DOHH2 (cell line): ENCODE data around the gene SLC5A12.
A peak's percentile ranks its signal among the peaks of the same experiment; 100 is the strongest.

Experiments
- H3F3A ChIP-seq: fragments of 200-600 bp; sonication (generic), shearing (Covaris generic); 2 replicates; pipeline ENCODE4 v1.6.0; 2016; ENCODE audit warnings: antibody characterized with exemption, mild to moderate bottlenecking; ENCODE audit not compliant: control insufficient read depth, insufficient read depth
- H3K27ac ChIP-seq: fragments of 200-600 bp; sonication (generic); 2 replicates; pipeline ENCODE4 v1.5.1; 2014; ENCODE audit warnings: low read depth, mild to moderate bottlenecking, low read length, moderate library complexity
- H3K27me3 ChIP-seq: fragments of 200-600 bp; sonication (generic); 2 replicates; pipeline ENCODE4 v1.6.1; 2014; ENCODE audit warnings: mild to moderate bottlenecking, low read length, mixed read lengths; ENCODE audit not compliant: control insufficient read depth
- H3K36me3 ChIP-seq: fragments of 200-600 bp; sonication (generic); 2 replicates; pipeline ENCODE4 v1.6.1; 2014; ENCODE audit warnings: mild to moderate bottlenecking, low read length, moderate library complexity, mixed read lengths; ENCODE audit not compliant: control insufficient read depth
- H3K4me1 ChIP-seq: fragments of 200-600 bp; sonication (generic); 2 replicates; pipeline ENCODE4 v1.6.1; 2014; ENCODE audit warnings: mild to moderate bottlenecking, low read length, mixed read lengths; ENCODE audit not compliant: control insufficient read depth
- H3K4me2 ChIP-seq: fragments of 200-600 bp; sonication (generic); 2 replicates; pipeline ENCODE4 v1.6.0; 2014; ENCODE audit warnings: mild to moderate bottlenecking, low read length, moderate library complexity
- H3K4me3 ChIP-seq: fragments of 200-600 bp; sonication (generic); 2 replicates; pipeline ENCODE4 v1.5.1; 2014; ENCODE audit warnings: mild to moderate bottlenecking, low read length, mixed read lengths
- H3K79me2 ChIP-seq: fragments of 200-600 bp; sonication (generic); 2 replicates; pipeline ENCODE4 v1.6.1; 2014; ENCODE audit warnings: mild to moderate bottlenecking, low read length, mixed read lengths; ENCODE audit not compliant: control insufficient read depth
- H3K9me2 ChIP-seq: fragments of 200-600 bp; sonication (generic); replicated peaks from 2 replicates; pipeline ENCODE4 v1.6.1; 2014; ENCODE audit warnings: mild to moderate bottlenecking, low read length, mixed read lengths; ENCODE audit not compliant: control insufficient read depth
- H3K9me3 ChIP-seq: fragments of 200-600 bp; sonication (generic); 2 replicates; pipeline ENCODE4 v1.6.1; 2014; ENCODE audit warnings: antibody characterized with exemption, low read length, mixed read lengths; ENCODE audit not compliant: control insufficient read depth, insufficient read depth
- H4K20me1 ChIP-seq: fragments of 200-600 bp; sonication (generic); 2 replicates; pipeline ENCODE4 v1.6.0; 2014; ENCODE audit warnings: low read depth, mild to moderate bottlenecking, antibody characterized with exemption, low read length, moderate library complexity; ENCODE audit not compliant: control insufficient read depth, insufficient read depth
- CTCF ChIP-seq: fragments of 200-600 bp; sonication (generic); IDR thresholded peaks from one replicate; pipeline ENCODE4 v1.5.1; 2014; ENCODE audit warnings: antibody characterized with exemption, mild to moderate bottlenecking, low read depth, low read length; ENCODE audit not compliant: poor library complexity, severe bottlenecking
- EZH2phosphoT487 ChIP-seq: fragments of 200-600 bp; sonication (generic); IDR thresholded peaks from 2 replicates; pipeline ENCODE4 v1.6.1; 2017; ENCODE audit warnings: borderline replicate concordance, mild to moderate bottlenecking, antibody characterized with exemption, low read length, moderate library complexity, mixed read lengths

Gene SLC5A12

GRCh38 chr11:26753723-26754504 lies 32.1 kb upstream of the SLC5A12 start:
- TF ChIP-seq CTCF (peak; percentile 63), EZH2phosphoT487 (no peak)
- Histone ChIP-seq H3F3A (no peaks in the 10 kb centered on the region), H3K4me1 (no peaks in the 10 kb centered on the region), H3K27ac (no peak overlapping the region), H3K79me2 (no peaks in the 10 kb centered on the region), H3K36me3 (no peaks in the 10 kb centered on the region), H3K4me2 (no peak overlapping the region), H3K27me3 (peaks cover 2% of the 10 kb centered on the region; the same call in 1 of the 2 replicates), H3K4me3 (no peak overlapping the region), H3K9me3 (no peaks in the 10 kb centered on the region), H4K20me1 (no peaks in the 10 kb centered on the region), H3K9me2 (no peaks in the 10 kb centered on the region)

GRCh38 chr11:26749927-26750326 lies 28.1 kb upstream of the SLC5A12 start:
- Histone ChIP-seq H3K27ac (no peak overlapping the region), H4K20me1 (no peaks in the 10 kb centered on the region), H3K79me2 (no peaks in the 10 kb centered on the region), H3F3A (no peaks in the 10 kb centered on the region), H3K4me2 (no peak overlapping the region), H3K9me2 (no peaks in the 10 kb centered on the region), H3K4me3 (no peak overlapping the region), H3K36me3 (no peaks in the 10 kb centered on the region), H3K4me1 (no peaks in the 10 kb centered on the region), H3K27me3 (peaks cover 2% of the 10 kb centered on the region; the same call in 1 of the 2 replicates), H3K9me3 (no peaks in the 10 kb centered on the region)
- TF ChIP-seq EZH2phosphoT487 (no peak), CTCF (no peak)

GRCh38 chr11:26743622-26744021 lies 21.8 kb upstream of the SLC5A12 start:
- H4K20me1 ChIP-seq: no peaks in the 10 kb centered on the region
- TF ChIP-seq CTCF (no peak), EZH2phosphoT487 (no peak)
- H3K4me3 ChIP-seq: no peak overlapping the region
- no peaks in the 10 kb centered on the region for H3K27me3 ChIP-seq
- H3K9me3 ChIP-seq: no peaks in the 10 kb centered on the region
- no peak overlapping the region for H3K4me2 ChIP-seq
- no peaks in the 10 kb centered on the region for H3K79me2 ChIP-seq
- H3F3A ChIP-seq: no peaks in the 10 kb centered on the region
- H3K9me2 ChIP-seq: no peaks in the 10 kb centered on the region
- H3K36me3 ChIP-seq: no peaks in the 10 kb centered on the region
- no peak overlapping the region for H3K27ac ChIP-seq
- H3K4me1 ChIP-seq: no peaks in the 10 kb centered on the region
